Skin of body (tissue), 2 donors: ENCODE results near the gene MYADM. TPM values are rescaled to one million over a fixed set of nuclear protein-coding genes. Genes with fewer than 3 reads are reported as not detected.

Source experiments
- DNase-seq: peaks from one replicate; lab custom pipeline; 2025; lab: John Stamatoyannopoulos, UW
- total RNA-seq: library from RNA; depleted of rRNA; stranded (reverse); fragments of >200 nt; gene quantifications from one replicate; pipeline ENCODE4 v1.2.3, GENCODE V29; 2014

Gene MYADM
- total RNA-seq, 1 donor from 2014 or later: 16.1 TPM

GRCh38 chr19:53883231-53883661 lies 15.6 kb downstream of the MYADM start:
- no peak for DNase-seq

GRCh38 chr19:53883741-53884140 lies 16.1 kb downstream of the MYADM start:
- no peak for DNase-seq

- no peak for DNase-seq
Observed at GRCh38 chr19:53884256-53884655, 16.6 kb downstream of the MYADM start.

- DNase-seq: no peak
Observed at GRCh38 chr19:53885036-53885435, 17.4 kb downstream of the MYADM start.

GRCh38 chr19:53892301-53892980 lies 24.8 kb downstream of the MYADM start:
- DNase-seq: no peak

- DNase-seq: no peak
Observed at GRCh38 chr19:53892981-53893325, 25.3 kb downstream of the MYADM start.

GRCh38 chr19:53894707-53895106 lies 27.0 kb downstream of the MYADM start:
- no peak for DNase-seq

- DNase-seq: no peak
Observed at GRCh38 chr19:53896682-53897081, 29.0 kb downstream of the MYADM start.

- DNase-seq: no peak
Observed at GRCh38 chr19:53897459-53897858, 29.8 kb downstream of the MYADM start.

GRCh38 chr19:53898166-53898565 lies 30.5 kb downstream of the MYADM start:
- DNase-seq: no peak

GRCh38 chr19:53898636-53899341 lies 31.1 kb downstream of the MYADM start:
- no peak for DNase-seq

GRCh38 chr19:53900191-53900860 lies 32.6 kb downstream of the MYADM start:
- no peak for DNase-seq

GRCh38 chr19:53903055-53903680 lies 35.5 kb downstream of the MYADM start:
- peak; percentile 10 for DNase-seq

GRCh38 chr19:53904909-53905308 lies 37.2 kb downstream of the MYADM start:
- no peak for DNase-seq

- no peak for DNase-seq
Observed at GRCh38 chr19:53905787-53906186, 38.1 kb downstream of the MYADM start.

GRCh38 chr19:53906211-53907192 lies 38.8 kb downstream of the MYADM start:
- DNase-seq: no peak

- DNase-seq: no peak
Observed at GRCh38 chr19:53907193-53907581, 39.5 kb downstream of the MYADM start.

GRCh38 chr19:53907690-53908089 lies 40.0 kb downstream of the MYADM start:
- DNase-seq: no peak

GRCh38 chr19:53908106-53908934 lies 40.6 kb downstream of the MYADM start:
- DNase-seq: no peak

- no peak for DNase-seq
Observed at GRCh38 chr19:53908935-53909415, 41.3 kb downstream of the MYADM start, which contains the start of gene CACNG7. CACNG7 (plus strand) TSS chr19:53909278; CDS start chr19:53912832, 3,554 bp downstream.
